Calu3 (cell line): ENCODE results near the gene ELMO1. TPM values are rescaled to one million over a fixed set of nuclear protein-coding genes. Genes with fewer than 3 reads are reported as not detected.

ENCODE experiments used
- BruUV-seq: library from RNA; stranded (reverse); fragments of 400-500 nt; replicated peaks from 2 replicates; lab custom pipeline; 2021; lab: Mats Ljungman, UMichigan
- CTCF ChIA-PET: fragments of 300-600 bp; sonication (Branson Sonifier 250); formaldehyde crosslinking; loops from one replicate; lab custom pipeline; 2022; ENCODE audit warnings: antibody characterized with exemption; lab: Charles Lee
- DNase-seq: peaks from one replicate; pipeline ENCODE4 v3.0.0; 2022
- H3K27ac Mint-ChIP-seq: one replicate; pipeline ENCODE4 v1.8.0; 2022; ENCODE audit warnings: mixed read lengths; ENCODE audit not compliant: unreplicated experiment
- H3K27me3 Mint-ChIP-seq: one replicate; pipeline ENCODE4 v1.8.0; 2022; ENCODE audit warnings: mixed read lengths; ENCODE audit not compliant: unreplicated experiment
- H3K36me3 Mint-ChIP-seq: one replicate; pipeline ENCODE4 v1.8.0; 2022; ENCODE audit warnings: mild to moderate bottlenecking, moderate library complexity, mixed read lengths; ENCODE audit not compliant: insufficient read depth, unreplicated experiment
- H3K4me1 Mint-ChIP-seq: one replicate; pipeline ENCODE4 v1.8.0; 2022; ENCODE audit warnings: mild to moderate bottlenecking, low read depth, mixed read lengths; ENCODE audit not compliant: unreplicated experiment
- H3K4me3 Mint-ChIP-seq: one replicate; pipeline ENCODE4 v1.8.0; 2022; ENCODE audit warnings: mild to moderate bottlenecking, low read depth, moderate library complexity, mixed read lengths; ENCODE audit not compliant: unreplicated experiment
- H3K9me3 Mint-ChIP-seq: one replicate; pipeline ENCODE4 v1.8.0; 2022; ENCODE audit warnings: low read depth, mixed read lengths; ENCODE audit not compliant: unreplicated experiment
- CTCF ChIP-seq: fragments of 200-600 bp; IDR thresholded peaks from one replicate; pipeline ENCODE4 v1.8.0; 2022; ENCODE audit warnings: antibody characterized with exemption; ENCODE audit not compliant: unreplicated experiment
- intact Hi-C: fragments of 100-400 bp; cut with micrococcal nuclease; formaldehyde crosslinking; loops from one replicate; pipeline ENCODE4 v1.10.0; 2022; ENCODE audit not compliant: unreplicated experiment
- total RNA-seq: library from RNA; stranded (reverse); gene quantifications from 2 replicates; pipeline ENCODE4 v1.2.3, GENCODE V29; 2022

ELMO1 gene
- total RNA-seq, 1 experiment from 2014 or later, result not detected

- CTCF ChIA-PET, result interaction anchor here (0.6 kb wide), 2 partner anchors 47 to 250 kb away, joined by 3 read pairs; no protein-coding TSS in a partner anchor
- peaks cover 5% of the 10 kb centered on the region for H3K36me3 Mint-ChIP-seq
- H3K9me3 Mint-ChIP-seq, result no peaks in the 10 kb centered on the region
Measured at GRCh38 chr7:36919738-36920137, 528.9 kb downstream of the ELMO1 start.

DNA sequence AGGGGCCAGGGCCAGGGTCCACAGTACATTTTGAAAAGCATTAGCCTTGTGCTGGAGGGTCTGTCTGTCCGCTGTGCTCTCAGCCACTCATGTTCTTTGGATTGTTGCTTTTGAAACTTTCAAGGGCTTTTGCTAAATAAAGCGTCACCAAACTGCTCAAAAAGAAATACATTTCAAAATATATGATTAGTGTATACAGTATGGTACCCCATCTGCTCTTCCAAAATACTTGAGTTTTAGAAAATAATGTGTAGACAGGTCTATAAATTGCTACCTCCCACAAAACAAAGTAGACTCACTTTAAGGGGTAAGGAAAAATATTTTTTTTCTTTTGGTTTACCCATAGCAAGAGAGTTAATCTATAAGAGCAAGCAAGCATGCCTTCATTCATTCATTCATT lies 530.1 kb downstream of the ELMO1 start:
- Mint-ChIP-seq H3K9me3 (no peaks in the 10 kb centered on the region), H3K4me3 (no peak overlapping the region), H3K27me3 (peaks cover 17% of the 10 kb centered on the region), H3K36me3 (peaks cover 5% of the 10 kb centered on the region), H3K27ac (no peak overlapping the region), H3K4me1 (no peaks in the 10 kb centered on the region)
- no peak for TF ChIP-seq CTCF
- intact Hi-C loops, result no loop called here
- CTCF ChIA-PET, result no interaction called here
- DNase-seq, result no peak
- BruUV-seq, result no TSS peak

More at GRCh38 chr7:36919738-36920137, 528.9 kb downstream of the ELMO1 start:
- BruUV-seq, result no TSS peak
- Mint-ChIP-seq H3K27ac (no peak overlapping the region), H3K27me3 (peaks cover 14% of the 10 kb centered on the region), H3K4me3 (no peak overlapping the region), H3K4me1 (no peaks in the 10 kb centered on the region)
- no peak for DNase-seq
- TF ChIP-seq CTCF, result no peak
- intact Hi-C loops, result no loop called here

GRCh38 chr7:36916619-36917018 lies 532.0 kb downstream of the ELMO1 start:
- CTCF ChIA-PET, result no interaction called here
- no TSS peak for BruUV-seq

DNA sequence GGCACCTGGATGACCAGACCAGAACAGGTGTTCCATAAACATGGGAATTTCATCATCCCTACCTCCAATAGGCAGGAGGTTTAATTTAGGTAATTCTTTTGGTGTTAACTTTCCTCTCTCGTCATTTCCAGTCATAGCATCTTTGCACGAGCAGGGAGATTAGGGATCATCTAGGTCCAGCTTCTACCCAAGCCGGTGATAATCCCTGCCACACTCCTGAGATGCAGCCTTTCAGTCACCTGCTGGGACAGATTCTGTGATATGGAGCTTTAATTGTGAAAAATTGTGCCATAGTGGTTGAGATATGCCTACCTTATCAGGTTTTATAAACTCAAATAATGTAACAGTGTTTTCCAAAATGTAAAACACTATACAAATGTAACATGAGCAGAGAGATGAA lies 532.5 kb downstream of the ELMO1 start:
- CTCF ChIA-PET, result no interaction called here

More at GRCh38 chr7:36916619-36917018, 532.0 kb downstream of the ELMO1 start:
- intact Hi-C loops, result no loop called here
- DNase-seq, result no peak
- Mint-ChIP-seq H3K4me1 (no peaks in the 10 kb centered on the region), H3K27ac (no peak overlapping the region), H3K27me3 (peaks cover 36% of the 10 kb centered on the region), H3K4me3 (no peak overlapping the region), H3K36me3 (peaks cover 5% of the 10 kb centered on the region), H3K9me3 (no peaks in the 10 kb centered on the region)
- TF ChIP-seq CTCF, result no peak

More for the DNA sequence above, 532.5 kb downstream of the ELMO1 start:
- no TSS peak for BruUV-seq
- Mint-ChIP-seq H3K36me3 (peaks cover 5% of the 10 kb centered on the region), H3K27me3 (peaks cover 41% of the 10 kb centered on the region), H3K9me3 (no peaks in the 10 kb centered on the region), H3K4me3 (no peak overlapping the region), H3K27ac (no peak overlapping the region), H3K4me1 (no peaks in the 10 kb centered on the region)
- intact Hi-C loops, result no loop called here
- no peak for DNase-seq
- no peak for TF ChIP-seq CTCF
